GM21381 (cell line): ENCODE results near the gene MAD1L1.

ENCODE experiments used
- ATAC-seq: cut with Tn5 transposase; IDR thresholded peaks from one replicate; pipeline ENCODE4 v1.9.1; 2021; ENCODE audit warnings: mild to moderate bottlenecking, moderate library complexity; ENCODE audit not compliant: unreplicated experiment

MAD1L1 gene

GRCh38 chr7:1813394-1814088, 419.2 kb downstream of the MAD1L1 start:
- no peak for ATAC-seq

GRCh38 chr7:1812509-1813393, 420.0 kb downstream of the MAD1L1 start:
- ATAC-seq, result no peak

- no peak for ATAC-seq
Observed at GRCh38 chr7:1811850-1812508, 420.8 kb downstream of the MAD1L1 start.

- ATAC-seq, result no peak
Observed at GRCh38 chr7:1810961-1811849, 421.5 kb downstream of the MAD1L1 start.

GRCh38 chr7:1810521-1810920, 422.2 kb downstream of the MAD1L1 start:
- ATAC-seq, result no peak

GRCh38 chr7:1809601-1810258, 423.0 kb downstream of the MAD1L1 start:
- ATAC-seq, result no peak

GRCh38 chr7:1809070-1809469, 423.7 kb downstream of the MAD1L1 start:
- ATAC-seq, result no peak

GRCh38 chr7:1807821-1808600, 424.7 kb downstream of the MAD1L1 start:
- ATAC-seq, result no peak

GRCh38 chr7:1806354-1806753, 426.4 kb downstream of the MAD1L1 start:
- no peak for ATAC-seq

GRCh38 chr7:1804310-1804709, 428.4 kb downstream of the MAD1L1 start:
- no peak for ATAC-seq

GRCh38 chr7:1802899-1803298, 429.8 kb downstream of the MAD1L1 start:
- ATAC-seq, result no peak

GRCh38 chr7:1800902-1801301, 431.8 kb downstream of the MAD1L1 start:
- ATAC-seq, result no peak

- no peak for ATAC-seq
Observed at GRCh38 chr7:1798191-1798590, 434.6 kb downstream of the MAD1L1 start.

- no peak for ATAC-seq
Observed at GRCh38 chr7:1794888-1795542, 437.7 kb downstream of the MAD1L1 start.

- ATAC-seq, result no peak
Observed at GRCh38 chr7:1787681-1788235, 445.0 kb downstream of the MAD1L1 start.

- no peak for ATAC-seq
Observed at GRCh38 chr7:1787241-1787640, 445.5 kb downstream of the MAD1L1 start.

- ATAC-seq, result no peak
Observed at GRCh38 chr7:1785839-1786238, 446.9 kb downstream of the MAD1L1 start.

- no peak for ATAC-seq
Observed at GRCh38 chr7:1781369-1781768, 451.4 kb downstream of the MAD1L1 start.

- no peak for ATAC-seq
Observed at GRCh38 chr7:1779445-1779844, 453.3 kb downstream of the MAD1L1 start.
